Stimulated activated CD4-positive, alpha-beta T cell treated with anti-CD3 and anti-CD28 coated beads, Interleukin-12 subunit alpha, Interleukin-12 subunit beta, amount 100 ng/mL, for 24 hours (primary cell): ENCODE data around the gene NOS1AP.
"Not testable (repeated sequence)": the region's sequence is repeated elsewhere in the genome, so short reads cannot be mapped to it uniquely, and the experiment has no call there.

Source experiments
- DNase-seq, 2 experiments: peaks; one replicate each; pipeline ENCODE4 v3.0.0-alpha.2; 2020; ENCODE audit warnings: low read depth in 2 of 2

Gene NOS1AP

GRCh38 chr1:162166917-162167615 lies 97.6 kb downstream of the NOS1AP start:
- DNase-seq = no peak

- no peak for DNase-seq
Observed at GRCh38 chr1:162168261-162168660, 98.8 kb downstream of the NOS1AP start.

GRCh38 chr1:162169031-162169790 lies 99.7 kb downstream of the NOS1AP start:
- no peak for DNase-seq

GRCh38 chr1:162171111-162171510 lies 101.6 kb downstream of the NOS1AP start:
- no peak for DNase-seq

GRCh38 chr1:162172311-162173102 lies 103.0 kb downstream of the NOS1AP start:
- DNase-seq = no peak

GRCh38 chr1:162173607-162174006 lies 104.1 kb downstream of the NOS1AP start:
- DNase-seq = not testable (repeated sequence)

- DNase-seq = not testable (repeated sequence)
Observed at GRCh38 chr1:162174027-162174426, 104.5 kb downstream of the NOS1AP start.

GRCh38 chr1:162175379-162176081 lies 106.0 kb downstream of the NOS1AP start:
- DNase-seq = no peak

GRCh38 chr1:162177126-162177525 lies 107.6 kb downstream of the NOS1AP start:
- no peak for DNase-seq

GRCh38 chr1:162178432-162178831 lies 108.9 kb downstream of the NOS1AP start:
- no peak for DNase-seq

GRCh38 chr1:162179121-162179520 lies 109.6 kb downstream of the NOS1AP start:
- DNase-seq = no peak

- no peak for DNase-seq
Observed at GRCh38 chr1:162180813-162181212, 111.3 kb downstream of the NOS1AP start.

GRCh38 chr1:162182090-162182489 lies 112.6 kb downstream of the NOS1AP start:
- no peak for DNase-seq

- no peak for DNase-seq
Observed at GRCh38 chr1:162185314-162186025, 116.0 kb downstream of the NOS1AP start.

GRCh38 chr1:162186026-162186374 lies 116.5 kb downstream of the NOS1AP start:
- no peak for DNase-seq

GRCh38 chr1:162186406-162186805 lies 116.9 kb downstream of the NOS1AP start:
- DNase-seq = no peak

GRCh38 chr1:162187687-162188276 lies 118.3 kb downstream of the NOS1AP start:
- no peak for DNase-seq

GRCh38 chr1:162189345-162189744 lies 119.9 kb downstream of the NOS1AP start:
- no peak for DNase-seq

- DNase-seq = no peak
Observed at GRCh38 chr1:162191396-162192305, 122.2 kb downstream of the NOS1AP start.

GRCh38 chr1:162192306-162192678 lies 122.8 kb downstream of the NOS1AP start:
- DNase-seq = no peak
